Gastroesophageal sphincter (tissue), 4 donors: ENCODE results near the gene NCOR1. TPM values are rescaled to one million over a fixed set of nuclear protein-coding genes. Genes with fewer than 3 reads are reported as not detected.
"Not testable (repeated sequence)": the region's sequence is repeated elsewhere in the genome, so short reads cannot be mapped to it uniquely, and the experiment has no call there.

Experiments used
- ATAC-seq: fragments of 150-250 bp; one replicate; pipeline ENCODE4 v1.9.1; 2016; ENCODE audit warnings: mild to moderate bottlenecking, moderate library complexity
- H3K27ac ChIP-seq, 4 donors: fragments of 200-600 bp; sonication (generic) in 3 of 4; 1 replicate in 3 of 4; 2 replicates in 1 of 4; pipeline ENCODE4 v1.5.1; 2016 to 2019
- H3K27me3 ChIP-seq: fragments of 200-600 bp; sonication (generic); one replicate; pipeline ENCODE4 v1.5.1; 2019
- H3K36me3 ChIP-seq, 2 donors: fragments of 200-600 bp; sonication (generic); one replicate each; pipeline ENCODE4 v1.5.1; 2019; ENCODE audit warnings: control low read depth in 1 of 2
- H3K4me1 ChIP-seq, 3 donors: fragments of 200-600 bp; sonication (generic); 1 replicate in 2 of 3; 2 replicates in 1 of 3; pipeline ENCODE4 v1.5.1; 2016 to 2019; ENCODE audit warnings: control low read depth in 2 of 3
- H3K4me3 ChIP-seq, 2 donors: fragments of 200-600 bp; sonication (generic); one replicate each; pipeline ENCODE4 v1.5.1; 2019; ENCODE audit warnings: mild to moderate bottlenecking in 1 of 2, moderate library complexity in 1 of 2
- H3K9me3 ChIP-seq, 3 donors: fragments of 200-600 bp; sonication (generic); one replicate each; pipeline ENCODE4 v1.5.1; 2017 to 2019; ENCODE audit warnings: control low read depth in 2 of 3
- CTCF ChIP-seq, 4 experiments: fragments of 200-600 bp in 2 of 4; fragments of 450-650 bp in 2 of 4; sonication (generic) in 1 of 4; IDR thresholded peaks; one replicate each; pipeline ENCODE4 v1.5.1; 2017 to 2019; ENCODE audit warnings: antibody characterized with exemption in 4 of 4, mild to moderate bottlenecking in 2 of 4, moderate library complexity in 2 of 4
- EP300 ChIP-seq: sonication (generic); formaldehyde crosslinking; IDR thresholded peaks from one replicate; pipeline ENCODE4 v1.6.1; 2017; ENCODE audit warnings: antibody characterized with exemption, mild to moderate bottlenecking
- POLR2A ChIP-seq, 2 donors: fragments of 450-650 bp; IDR thresholded peaks; one replicate each; pipeline ENCODE4 v1.6.1; 2017; ENCODE audit warnings: antibody characterized with exemption in 2 of 2, mild to moderate bottlenecking in 2 of 2, moderate library complexity in 1 of 2
- POLR2AphosphoS5 ChIP-seq: sonication (generic); formaldehyde crosslinking; IDR thresholded peaks from one replicate; pipeline ENCODE4 v1.6.1; 2017; ENCODE audit warnings: antibody characterized with exemption
- WGBS, 2 donors: methylation state at CpG; one replicate each; pipeline ENCODE4 v1.1.5; 2018; ENCODE audit warnings: low coverage in 1 of 2; 5-methylcytosine and 5-hydroxymethylcytosine counted together
- total RNA-seq, 4 donors: library from RNA; depleted of rRNA; stranded (reverse); fragments of >200 nt; gene quantifications; one replicate each; pipeline ENCODE4 v1.1.0, GENCODE V29; 2016

Gene NCOR1
- total RNA-seq, 4 donors from 2014 or later, result 76.3 to 160 (median 108) TPM

- 63% methylated on average over 6 of the region's 7 CpGs; no CpG with 5 or more reads in 1 of the 2 donors for WGBS, 2 donors
- H3K4me1 ChIP-seq, result no peaks in the 10 kb centered on the region
- no peaks in the 10 kb centered on the region for H3K27me3 ChIP-seq
- no peak for ATAC-seq
- H3K9me3 ChIP-seq, result no peaks in the 10 kb centered on the region
- H3K36me3 ChIP-seq, result peaks cover 0 to 29% of the 10 kb centered on the region in 2 donors
- TF ChIP-seq CTCF (IDR thresholded peaks at IDR 0.05) (no peak), POLR2A (IDR thresholded peaks at IDR 0.05) (no peak)
- H3K27ac ChIP-seq, result no peak overlapping the region
- H3K4me3 ChIP-seq, result no peak overlapping the region
Measured at GRCh38 chr17:16171613-16172012, 43.7 kb downstream of the NCOR1 start.

- not testable (repeated sequence) for H3K27ac ChIP-seq, H3K4me1 ChIP-seq, ATAC-seq, H3K27me3 ChIP-seq, H3K4me3 ChIP-seq, H3K9me3 ChIP-seq
- WGBS, 2 donors, result 90 to 94% methylated on average over 4 of the region's 4 CpGs
- H3K36me3 ChIP-seq, result peaks cover 0 to 51% of the 10 kb centered on the region in 2 donors
Measured at GRCh38 chr17:16166766-16167165, 48.6 kb downstream of the NCOR1 start.

GRCh38 chr17:16158714-16159113 lies 56.6 kb downstream of the NCOR1 start:
- no peak for ATAC-seq
- Histone ChIP-seq H3K36me3 (peaks cover 0 to 43% of the 10 kb centered on the region in 2 donors), H3K4me3 (no peak overlapping the region), H3K9me3 (no peaks in the 10 kb centered on the region), H3K27ac (no peak overlapping the region), H3K4me1 (peaks cover 0 to 12% (median 0%) of the 10 kb centered on the region in 3 donors), H3K27me3 (no peaks in the 10 kb centered on the region)
- TF ChIP-seq POLR2A (IDR thresholded peaks at IDR 0.05) (no peak), EP300 (no peak)
- WGBS, 2 donors, result 53 to 76% methylated on average over 3 of the region's 3 CpGs

GRCh38 chr17:16155536-16155935 lies 59.8 kb downstream of the NCOR1 start:
- peaks cover 0 to 66% of the 10 kb centered on the region in 2 donors for H3K36me3 ChIP-seq

GRCh38 chr17:16152326-16152725 lies 63.0 kb downstream of the NCOR1 start:
- H3K27ac ChIP-seq, ATAC-seq, H3K4me3 ChIP-seq, H3K4me1 ChIP-seq, H3K9me3 ChIP-seq, H3K27me3 ChIP-seq: not testable (repeated sequence)
- 80 to 100% methylated on average over 1 to 4 of the region's 6 CpGs for WGBS, 2 donors
- H3K36me3 ChIP-seq, result peaks cover 0 to 64% of the 10 kb centered on the region in 2 donors

More at GRCh38 chr17:16155536-16155935, 59.8 kb downstream of the NCOR1 start:
- ATAC-seq, result no peak
- Histone ChIP-seq H3K4me3 (no peak overlapping the region), H3K9me3 (no peaks in the 10 kb centered on the region), H3K4me1 (peaks cover 0 to 5% (median 0%) of the 10 kb centered on the region in 3 donors), H3K27me3 (no peaks in the 10 kb centered on the region), H3K27ac (no peak overlapping the region)
- no peak for TF ChIP-seq CTCF (IDR thresholded peaks at IDR 0.05)
- no peak for TF ChIP-seq POLR2A (IDR thresholded peaks at IDR 0.05)
- TF ChIP-seq EP300, result no peak
- TF ChIP-seq POLR2AphosphoS5, result no peak
- 26 to 45% methylated on average over 2 of the region's 2 CpGs for WGBS, 2 donors

- Histone ChIP-seq H3K4me1 (peaks cover 0 to under 1% (median 0%) of the 10 kb centered on the region in 3 donors), H3K36me3 (peaks cover 0 to 75% of the 10 kb centered on the region in 2 donors), H3K27me3 (no peaks in the 10 kb centered on the region), H3K27ac (no peak overlapping the region), H3K9me3 (no peaks in the 10 kb centered on the region), H3K4me3 (no peak overlapping the region)
- no peak for TF ChIP-seq POLR2A (IDR thresholded peaks at IDR 0.05)
- no peak for TF ChIP-seq EP300
- TF ChIP-seq POLR2AphosphoS5, result no peak
- 42 to 46% methylated on average over 4 of the region's 4 CpGs for WGBS, 2 donors
- no peak for ATAC-seq
Measured at GRCh38 chr17:16150251-16150856, 65.0 kb downstream of the NCOR1 start.

GRCh38 chr17:16148596-16148995 lies 66.7 kb downstream of the NCOR1 start:
- TF ChIP-seq POLR2A (IDR thresholded peaks at IDR 0.05), result no peak
- TF ChIP-seq EP300, result no peak
- no peak for TF ChIP-seq CTCF (IDR thresholded peaks at IDR 0.05)
- no peak for TF ChIP-seq POLR2AphosphoS5
- no peak overlapping the region for H3K4me3 ChIP-seq
- no peaks in the 10 kb centered on the region for H3K27me3 ChIP-seq
- no peaks in the 10 kb centered on the region for H3K4me1 ChIP-seq
- H3K9me3 ChIP-seq, result no peaks in the 10 kb centered on the region
- no peak for ATAC-seq
- H3K36me3 ChIP-seq, result peaks cover 0 to 74% of the 10 kb centered on the region in 2 donors
- no peak overlapping the region for H3K27ac ChIP-seq
- WGBS, 2 donors, result 90 to 100% methylated on average over 2 of the region's 2 CpGs

GRCh38 chr17:16145319-16145890 lies 69.9 kb downstream of the NCOR1 start:
- H3K4me3 ChIP-seq, H3K27me3 ChIP-seq, H3K4me1 ChIP-seq, H3K9me3 ChIP-seq, H3K27ac ChIP-seq, ATAC-seq: not testable (repeated sequence)
- 90% methylated on average over 2 of the region's 40 CpGs; no CpG with 5 or more reads in 1 of the 2 donors for WGBS, 2 donors
- peaks cover 0 to 74% of the 10 kb centered on the region in 2 donors for H3K36me3 ChIP-seq
